Mesangial cell (primary cell): ENCODE results near the gene DBF4B. TPM values are rescaled to one million over a fixed set of nuclear protein-coding genes. Genes with fewer than 3 reads are reported as not detected.

Source experiments
- total RNA-seq: library from RNA; depleted of rRNA; stranded (reverse); fragments of >200 nt; gene quantifications from 2 replicates; pipeline ENCODE4 v1.2.3, GENCODE V29; 2015

DBF4B gene, protein sequence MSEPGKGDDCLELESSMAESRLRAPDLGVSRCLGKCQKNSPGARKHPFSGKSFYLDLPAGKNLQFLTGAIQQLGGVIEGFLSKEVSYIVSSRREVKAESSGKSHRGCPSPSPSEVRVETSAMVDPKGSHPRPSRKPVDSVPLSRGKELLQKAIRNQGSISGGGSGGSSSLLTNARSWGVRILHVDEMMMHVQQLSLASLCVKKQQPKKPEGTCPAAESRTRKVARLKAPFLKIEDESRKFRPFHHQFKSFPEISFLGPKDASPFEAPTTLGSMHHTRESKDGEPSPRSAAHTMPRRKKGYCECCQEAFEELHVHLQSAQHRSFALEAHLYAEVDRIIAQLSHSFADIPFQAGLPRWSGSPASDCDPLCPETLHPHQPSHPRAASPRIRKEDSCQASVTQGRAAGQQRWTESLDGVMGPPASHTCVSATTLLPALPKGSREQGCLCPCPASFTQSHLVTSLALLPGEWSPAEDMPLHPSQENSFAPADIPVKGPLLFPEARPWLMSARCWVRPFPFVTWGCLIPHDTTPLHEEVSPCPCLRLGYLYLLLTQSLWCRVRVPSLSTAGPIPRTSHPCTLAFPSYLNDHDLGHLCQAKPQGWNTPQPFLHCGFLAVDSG
- 3.0 and 16.0 TPM in 2 replicates for total RNA-seq

GRCh38 chr17:44708401-44709263 lies at the start of gene DBF4B:
DBF4B (plus strand) TSS chr17:44708665; CDS start chr17:44708821, 156 bp downstream.

DNA sequence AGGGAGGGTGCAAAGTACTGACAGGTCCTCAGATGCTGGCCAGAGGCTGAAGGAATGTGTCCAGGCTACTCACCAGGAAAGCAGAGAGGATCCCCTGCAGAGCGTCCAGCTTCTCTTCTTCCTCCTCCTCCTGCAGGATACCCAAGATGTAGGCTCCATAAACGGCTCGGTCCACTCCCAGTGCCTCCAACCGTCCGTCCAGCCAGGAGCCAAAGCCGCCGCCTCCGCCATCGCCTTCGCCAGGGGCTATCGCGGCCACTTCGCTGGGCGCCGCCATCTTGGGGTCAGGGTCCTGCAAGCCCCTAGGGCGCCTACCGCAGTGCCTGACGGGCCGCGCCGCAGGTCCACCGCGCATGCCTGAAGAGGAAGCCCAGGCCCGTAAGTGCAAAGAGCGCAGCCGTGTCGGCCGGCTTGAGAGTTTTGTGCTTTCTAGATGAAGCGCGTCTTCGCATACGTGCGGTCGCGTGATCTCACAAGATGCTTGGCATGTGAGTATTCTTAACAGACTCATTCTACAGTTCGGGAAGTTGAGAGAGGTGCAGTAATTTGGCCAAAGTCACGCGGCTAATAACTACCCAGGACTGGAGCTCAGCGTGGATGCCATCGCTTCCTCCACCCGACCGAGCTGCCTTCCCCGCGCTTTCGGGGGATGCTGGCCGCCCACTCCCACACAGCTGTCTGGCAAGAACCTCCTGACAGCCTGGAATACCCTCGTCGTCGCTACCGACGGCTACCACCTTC lies 18.8 kb upstream of the DBF4B start, which contains the start of gene CCDC43:
CCDC43 (minus strand) TSS at position 300 of the 741 bp plus-strand sequence; CDS start at position 277, 23 bp downstream.

DNA sequence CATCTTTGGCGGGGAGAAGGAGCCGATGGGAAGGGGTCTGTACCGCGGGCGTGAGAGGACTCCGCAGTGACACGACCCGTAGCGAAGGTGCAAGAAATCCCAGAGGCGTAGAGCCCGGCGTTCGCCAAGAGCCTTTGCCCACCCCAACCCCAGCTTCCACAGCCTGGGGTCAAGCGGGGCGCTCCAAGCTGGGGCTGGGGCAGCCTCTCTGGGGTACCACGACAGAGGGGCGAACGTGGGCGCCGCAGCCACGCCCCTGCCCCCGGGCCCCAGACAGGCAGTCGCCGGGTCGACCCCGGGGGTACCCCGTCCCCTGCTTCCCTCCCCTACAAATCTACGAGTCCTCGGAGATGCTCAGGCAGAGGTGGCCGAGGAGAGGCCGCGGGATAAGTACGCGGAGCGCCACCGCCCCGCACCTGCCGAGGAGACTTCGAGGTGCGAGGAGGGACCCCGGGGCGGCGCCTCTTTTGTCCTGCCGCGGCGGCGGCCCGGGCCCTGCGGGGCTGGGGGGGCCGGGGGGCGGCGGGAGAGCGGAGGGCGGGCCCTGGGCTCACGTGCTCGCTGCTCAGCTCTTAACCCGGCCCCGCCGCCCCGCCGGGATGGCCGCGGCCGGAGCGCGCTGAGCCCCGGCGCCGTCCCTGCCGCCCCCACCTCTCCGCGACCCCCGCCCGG lies 50.1 kb downstream of the DBF4B start, which contains the start of gene ADAM11:
ADAM11 (plus strand) TSS at position 575 of the 672 bp plus-strand sequence. CDS start 212 bp downstream, outside the sequence.

Other genes starting within 250 kb of the DBF4B start
- gene GPATCH8, start 205.3 kb upstream of the DBF4B start, total RNA-seq = 13.0 and 18.6 TPM in 2 replicates
- 24.8 and 50.3 TPM in 2 replicates for gene FZD2, start 151.2 kb upstream of the DBF4B start, total RNA-seq
- 0.63 and 3.4 TPM in 2 replicates for gene MEIOC, start 52.2 kb upstream of the DBF4B start, total RNA-seq
- gene CCDC43, start 18.9 kb upstream of the DBF4B start, total RNA-seq = 9.8 and 14.8 TPM in 2 replicates
- 0.16 and 0.51 TPM in 2 replicates for gene ADAM11, start 50.3 kb downstream of the DBF4B start, total RNA-seq
- 21.4 and 28.4 TPM in 2 replicates for gene GJC1, start 121.6 kb downstream of the DBF4B start, total RNA-seq
- gene HIGD1B, start 139.2 kb downstream of the DBF4B start, total RNA-seq = not detected in 2 replicates
- gene EFTUD2, start 190.8 kb downstream of the DBF4B start, total RNA-seq = 70.1 and 96.8 TPM in 2 replicates
- gene GFAP, start 206.8 kb downstream of the DBF4B start, total RNA-seq = 0.38 and 0.49 TPM in 2 replicates
- 2.4 and 35.8 TPM in 2 replicates for gene KIF18B, start 239.1 kb downstream of the DBF4B start, total RNA-seq